Stimulated activated CD4-positive, alpha-beta T cell treated with anti-CD3 and anti-CD28 coated beads, Interleukin-4, amount 100 ng/mL, for 24 hours (primary cell): ENCODE results near the gene ARHGAP15.
A peak's percentile ranks its signal among the peaks of the same experiment; 100 is the strongest.

ENCODE experiments used
- DNase-seq: peaks from one replicate; pipeline ENCODE4 v3.0.0-alpha.2; 2020

ARHGAP15 gene

DNA sequence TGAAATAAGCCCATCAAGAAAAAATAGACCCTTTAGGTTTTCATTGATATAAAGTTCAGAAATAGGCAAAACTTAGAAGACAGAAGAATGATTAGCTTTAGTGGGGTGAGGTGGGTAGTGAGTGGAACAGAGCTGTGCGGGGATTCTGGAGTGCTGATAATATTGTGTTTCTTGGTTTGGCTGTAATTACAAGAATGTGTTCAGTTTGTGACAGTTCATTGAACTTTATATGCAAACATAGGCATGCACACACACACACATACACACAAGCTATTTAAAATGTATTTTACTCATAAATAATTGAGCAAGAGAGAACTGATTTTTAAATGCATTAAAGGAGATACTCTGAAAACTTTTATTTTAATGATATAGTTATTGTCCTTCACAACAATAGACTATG lies 17.1 kb downstream of the ARHGAP15 start:
- no peak for DNase-seq

DNA sequence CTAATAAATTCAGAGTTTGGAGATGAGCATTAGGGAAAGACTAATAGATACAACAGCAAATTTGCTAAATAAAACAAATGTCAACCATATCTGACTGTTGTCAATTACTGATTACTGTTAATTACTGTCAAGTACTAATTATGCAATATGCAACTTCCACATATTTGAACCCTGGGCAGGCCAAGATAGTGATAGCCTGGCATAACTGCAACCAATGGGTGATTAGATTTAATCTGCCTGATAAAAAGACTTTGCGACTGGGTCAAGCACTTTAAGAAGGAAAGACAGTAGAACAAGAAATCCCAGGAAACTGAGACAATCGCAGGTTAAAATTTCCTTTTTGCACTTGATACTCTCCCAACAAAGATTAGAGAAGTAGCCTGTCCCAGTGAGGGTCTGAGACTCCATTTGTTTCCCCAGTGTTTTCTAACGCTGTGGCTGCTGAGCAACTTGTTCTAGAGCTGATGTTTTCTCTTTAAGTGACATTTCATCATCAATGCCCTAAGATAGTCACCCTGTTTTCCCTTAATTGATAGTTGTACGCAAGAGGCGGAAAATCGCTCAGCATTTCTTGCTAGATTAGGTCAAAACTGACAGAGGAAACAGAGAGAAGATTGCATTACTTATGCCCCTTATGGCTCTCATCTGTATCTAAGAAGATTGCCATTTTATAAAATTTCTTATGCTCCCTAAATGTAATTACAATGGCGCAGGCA lies 17.8 kb downstream of the ARHGAP15 start:
- DNase-seq, result no peak

GRCh38 chr2:143148011-143148410 lies 18.8 kb downstream of the ARHGAP15 start:
- DNase-seq, result no peak

DNA sequence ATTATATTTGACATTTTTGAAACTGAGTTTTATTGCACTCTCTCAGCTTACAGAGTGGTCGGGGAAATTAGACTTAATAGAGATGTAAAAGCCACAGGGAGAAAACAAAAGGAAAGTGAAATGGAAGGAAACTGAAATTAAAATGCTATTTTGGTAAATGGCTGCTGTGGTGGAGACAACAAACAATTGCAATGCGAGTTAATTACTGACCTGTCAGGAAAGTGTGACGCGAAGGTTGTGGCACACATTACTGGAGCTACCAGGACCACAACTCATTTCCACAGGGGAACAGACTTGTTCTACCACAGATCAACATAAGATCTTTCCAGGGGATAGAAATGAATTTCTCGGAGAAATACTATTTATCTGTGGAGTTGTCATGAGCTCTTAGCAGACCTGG lies 19.5 kb downstream of the ARHGAP15 start:
- no peak for DNase-seq

DNA sequence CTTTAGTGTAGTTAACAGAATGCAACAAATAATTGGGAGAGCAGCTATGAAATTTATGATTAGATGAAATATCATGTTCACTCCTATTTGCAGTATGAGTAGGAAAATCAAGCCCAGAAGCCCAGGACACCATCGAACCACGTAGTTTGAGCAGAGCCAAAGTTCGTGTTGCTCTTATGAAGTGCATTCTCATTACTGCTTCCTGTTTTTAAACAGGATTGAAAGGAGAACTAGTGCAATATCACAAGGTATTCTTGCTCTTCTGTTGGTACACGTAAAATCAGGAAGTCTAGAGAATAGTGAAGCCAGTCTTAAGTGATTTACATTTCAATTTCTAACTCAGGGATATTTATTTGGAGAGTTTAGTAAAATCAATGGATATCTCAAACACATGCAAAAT lies 21.1 kb downstream of the ARHGAP15 start:
- DNase-seq, result no peak

- no peak for DNase-seq
These were observed 22.0 kb downstream of the ARHGAP15 start for GRCh38 chr2:143151111-143151752.

DNA sequence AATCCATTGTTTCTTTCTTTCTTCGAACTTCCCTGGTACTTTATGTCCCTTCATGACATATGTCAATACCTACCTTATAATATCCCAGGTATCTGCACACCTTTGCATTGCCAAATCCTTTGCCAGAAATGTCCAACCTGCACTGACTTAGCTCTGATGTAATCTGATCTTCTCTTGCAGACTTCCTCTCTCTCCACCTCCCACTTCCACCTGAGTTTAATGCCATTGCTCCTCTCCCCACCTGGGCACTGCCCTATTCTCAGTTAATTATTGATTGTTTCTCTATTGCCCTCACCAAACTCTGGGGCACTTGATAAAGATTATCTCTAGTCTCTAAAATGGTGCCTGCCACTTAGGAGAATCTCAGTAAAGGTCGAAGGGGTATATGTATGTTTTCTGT lies 23.0 kb downstream of the ARHGAP15 start:
- DNase-seq, result no peak

GRCh38 chr2:143152637-143153036 lies 23.4 kb downstream of the ARHGAP15 start:
- no peak for DNase-seq

GRCh38 chr2:143155661-143156060 lies 26.4 kb downstream of the ARHGAP15 start:
- no peak for DNase-seq

GRCh38 chr2:143157001-143157400 lies 27.8 kb downstream of the ARHGAP15 start:
- DNase-seq, result no peak

DNA sequence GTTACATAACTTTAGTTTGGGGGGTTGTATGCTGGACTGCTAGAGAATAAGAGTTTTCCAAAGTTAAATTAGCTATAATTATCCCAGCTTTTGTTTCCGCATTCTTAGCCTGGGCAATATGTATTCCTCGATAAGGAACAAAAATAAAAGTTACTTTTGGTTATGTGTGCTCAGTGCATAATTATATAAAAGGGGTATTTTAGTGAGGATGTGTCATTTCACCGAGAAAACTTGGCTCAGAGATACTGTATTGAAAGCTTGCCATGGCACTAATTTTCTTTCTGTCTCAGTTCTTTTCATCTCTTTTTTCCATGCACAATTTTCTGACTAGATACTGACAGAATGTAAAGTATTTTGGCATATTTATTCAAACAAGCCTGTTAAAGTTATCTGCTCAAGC lies 28.2 kb downstream of the ARHGAP15 start:
- no peak for DNase-seq

- DNase-seq, result no peak
These were observed 28.9 kb downstream of the ARHGAP15 start for GRCh38 chr2:143158098-143158497.

- no peak for DNase-seq
These were observed 29.6 kb downstream of the ARHGAP15 start for GRCh38 chr2:143158551-143159485.

DNA sequence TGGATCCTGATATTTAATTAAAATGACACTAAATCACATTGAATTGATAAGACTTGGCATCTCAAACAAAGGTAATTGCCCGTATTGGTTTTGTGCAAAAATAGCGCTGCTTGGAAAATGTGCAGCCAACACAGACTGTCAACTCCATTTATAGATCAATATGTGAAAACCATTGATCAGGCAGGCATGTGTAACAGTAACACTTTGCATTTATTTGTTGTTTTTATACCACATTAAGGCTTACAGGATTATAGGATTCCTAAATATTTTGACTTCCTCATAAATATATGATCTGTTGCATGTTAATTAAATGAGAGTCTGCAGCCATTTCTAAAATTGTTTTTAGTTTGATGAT lies 30.2 kb downstream of the ARHGAP15 start:
- no peak for DNase-seq

GRCh38 chr2:143160732-143161707 lies 31.8 kb downstream of the ARHGAP15 start:
- no peak for DNase-seq

DNA sequence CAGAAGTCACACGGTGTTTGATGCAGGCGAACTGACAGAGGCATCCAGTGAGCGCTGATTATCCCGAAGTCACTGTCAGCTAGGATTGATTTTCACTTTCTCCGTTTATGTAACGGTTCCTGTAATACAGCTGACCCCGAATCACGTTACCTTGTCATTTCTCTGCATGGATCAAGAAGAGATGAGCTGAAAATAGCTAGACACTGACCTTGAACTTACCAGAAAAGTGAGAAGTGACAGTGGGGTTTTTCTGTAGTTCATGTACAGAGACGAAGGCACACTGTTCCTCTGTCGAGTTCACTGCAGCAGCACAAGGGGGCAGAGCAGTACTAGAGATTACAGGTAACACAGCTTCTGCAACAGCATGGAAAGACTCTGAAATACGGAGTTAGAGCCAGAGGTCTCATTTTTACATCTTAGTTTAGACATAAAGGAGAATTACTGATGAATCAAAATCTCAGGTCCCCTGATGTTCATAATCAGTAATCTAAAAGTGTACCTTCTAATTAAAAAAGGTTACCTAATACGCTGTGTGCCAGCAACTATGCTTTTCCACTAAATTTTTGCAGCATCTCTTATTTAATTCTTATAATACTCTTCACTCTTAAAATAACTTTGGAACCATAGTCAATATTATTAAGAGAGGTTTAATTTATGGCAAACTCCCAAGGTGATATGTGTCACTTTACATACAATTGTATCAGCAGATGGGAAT lies 33.1 kb downstream of the ARHGAP15 start:
- DNase-seq, result peak; percentile 64

DNA sequence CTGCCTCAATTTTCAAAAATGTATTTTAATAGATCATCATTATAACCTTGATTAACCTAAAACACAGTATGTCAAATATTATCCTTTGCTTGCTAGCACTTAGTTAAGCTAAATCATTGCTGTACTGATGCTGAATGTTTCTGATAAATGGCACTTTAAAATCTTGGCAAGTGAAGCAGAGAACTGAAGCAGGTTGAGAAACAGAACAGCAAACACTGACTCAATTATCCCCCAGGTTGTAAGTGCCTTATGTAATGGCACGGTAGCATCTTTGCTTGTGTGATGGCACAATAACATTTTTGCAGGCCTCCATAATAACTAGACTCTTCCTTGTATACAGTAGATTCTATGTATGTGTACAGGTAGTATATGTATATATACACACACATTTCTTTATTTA lies 33.8 kb downstream of the ARHGAP15 start:
- DNase-seq, result no peak

- no peak for DNase-seq
These were observed 34.3 kb downstream of the ARHGAP15 start for GRCh38 chr2:143163499-143163898.

DNA sequence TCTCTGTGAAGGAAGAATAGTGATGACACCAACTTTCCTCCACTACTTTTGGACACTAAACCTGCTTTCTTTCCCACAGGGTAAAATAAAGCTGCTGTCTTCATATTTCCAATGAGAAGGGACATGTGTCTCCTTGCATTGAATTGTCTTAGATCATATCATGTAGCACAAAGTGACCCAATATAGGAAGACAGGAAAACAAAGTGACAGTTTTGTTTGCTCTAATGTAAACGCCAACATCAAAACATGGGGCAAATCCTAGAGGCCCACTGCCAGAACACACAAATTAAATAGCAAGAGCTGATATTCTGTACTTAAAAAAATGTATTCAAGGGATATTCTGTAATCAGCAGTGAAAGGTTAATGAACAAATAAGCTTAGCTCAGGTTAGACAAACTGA lies 36.1 kb downstream of the ARHGAP15 start:
- no peak for DNase-seq

DNA sequence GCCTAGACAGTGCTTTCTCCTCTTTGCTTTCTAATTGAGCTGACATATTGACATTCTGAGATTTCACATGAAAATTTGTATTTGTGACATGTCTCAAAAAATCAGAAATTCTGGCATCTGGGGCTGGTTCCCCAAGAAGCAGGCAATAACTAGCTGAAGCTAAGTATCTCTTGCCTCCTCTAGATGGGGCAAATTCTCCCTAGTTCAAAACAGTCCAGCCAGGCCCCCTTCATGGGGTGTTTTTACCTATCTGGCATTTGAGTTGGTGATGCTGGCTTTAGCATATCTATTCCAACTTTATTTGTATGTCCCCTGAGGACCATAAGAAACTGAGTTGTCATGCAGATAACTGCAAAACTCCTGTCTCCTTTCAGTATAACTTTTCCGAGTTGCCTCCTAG lies 39.9 kb downstream of the ARHGAP15 start:
- no peak for DNase-seq

- DNase-seq, result no peak
These were observed 42.6 kb downstream of the ARHGAP15 start for GRCh38 chr2:143171817-143172216.

GRCh38 chr2:143175438-143175837 lies 46.2 kb downstream of the ARHGAP15 start:
- DNase-seq, result peak; percentile 20
